G401.6 (cell line): ENCODE data around the gene TTC39C.

ENCODE experiments used
- FAIRE-seq: peaks from 2 replicates; lab custom pipeline; 2012; peaks lifted over from hg19 to GRCh38; lab: Jason Lieb, UNC

TTC39C gene

GRCh38 chr18:23992089-23992940 is 22.2 kb upstream of the TTC39C start:
- no peak for FAIRE-seq

- FAIRE-seq, result no peak
Observed at GRCh38 chr18:23992941-23993280, 21.6 kb upstream of the TTC39C start.

- FAIRE-seq, result no peak
Observed at GRCh38 chr18:23994361-23994902, 20.1 kb upstream of the TTC39C start.

- no peak for FAIRE-seq
Observed at GRCh38 chr18:23995180-23995579, 19.4 kb upstream of the TTC39C start.

- FAIRE-seq, result no peak
Observed at GRCh38 chr18:23998018-23998417, 16.5 kb upstream of the TTC39C start.

- no peak for FAIRE-seq
Observed at GRCh38 chr18:23998820-23999219, 15.7 kb upstream of the TTC39C start.

GRCh38 chr18:24000613-24001490 is 13.7 kb upstream of the TTC39C start:
- FAIRE-seq, result no peak

GRCh38 chr18:24002479-24002878 is 12.1 kb upstream of the TTC39C start:
- FAIRE-seq, result no peak

- no peak for FAIRE-seq
Observed at GRCh38 chr18:24003288-24003687, 11.3 kb upstream of the TTC39C start.

- no peak for FAIRE-seq
Observed at GRCh38 chr18:24003903-24004640, 10.5 kb upstream of the TTC39C start.

- no peak for FAIRE-seq
Observed at GRCh38 chr18:24006712-24007313, 7.7 kb upstream of the TTC39C start.

- FAIRE-seq, result no peak
Observed at GRCh38 chr18:24009246-24009645, 5.3 kb upstream of the TTC39C start.

GRCh38 chr18:24009651-24010333 is 4.8 kb upstream of the TTC39C start:
- no peak for FAIRE-seq

- FAIRE-seq, result no peak
Observed at GRCh38 chr18:24010673-24011072, 3.9 kb upstream of the TTC39C start.

GRCh38 chr18:24011123-24011917 is 3.2 kb upstream of the TTC39C start:
- FAIRE-seq, result no peak

- no peak for FAIRE-seq
Observed at GRCh38 chr18:24013051-24013450, 1.5 kb upstream of the TTC39C start.

GRCh38 chr18:24014986-24015638 is 558 bp downstream of the TTC39C start:
- FAIRE-seq, result no peak

- no peak for FAIRE-seq
Observed at GRCh38 chr18:24015639-24016631, 1.4 kb downstream of the TTC39C start.

GRCh38 chr18:24016643-24017042 is 2.1 kb downstream of the TTC39C start:
- FAIRE-seq, result no peak
